ENCODE results near the gene CYP4F8. TPM values are rescaled to one million over a fixed set of nuclear protein-coding genes. Genes with fewer than 3 reads are reported as not detected.
A peak's percentile ranks its signal among the peaks of the same experiment; 100 is the strongest.
"Not testable (repeated sequence)": the region's sequence is repeated elsewhere in the genome, so short reads cannot be mapped to it uniquely, and the experiment has no call there.

The CYP4F8 gene
- total and polyA plus RNA-seq, 5 donors from 2014 or later: not detected

DNA sequence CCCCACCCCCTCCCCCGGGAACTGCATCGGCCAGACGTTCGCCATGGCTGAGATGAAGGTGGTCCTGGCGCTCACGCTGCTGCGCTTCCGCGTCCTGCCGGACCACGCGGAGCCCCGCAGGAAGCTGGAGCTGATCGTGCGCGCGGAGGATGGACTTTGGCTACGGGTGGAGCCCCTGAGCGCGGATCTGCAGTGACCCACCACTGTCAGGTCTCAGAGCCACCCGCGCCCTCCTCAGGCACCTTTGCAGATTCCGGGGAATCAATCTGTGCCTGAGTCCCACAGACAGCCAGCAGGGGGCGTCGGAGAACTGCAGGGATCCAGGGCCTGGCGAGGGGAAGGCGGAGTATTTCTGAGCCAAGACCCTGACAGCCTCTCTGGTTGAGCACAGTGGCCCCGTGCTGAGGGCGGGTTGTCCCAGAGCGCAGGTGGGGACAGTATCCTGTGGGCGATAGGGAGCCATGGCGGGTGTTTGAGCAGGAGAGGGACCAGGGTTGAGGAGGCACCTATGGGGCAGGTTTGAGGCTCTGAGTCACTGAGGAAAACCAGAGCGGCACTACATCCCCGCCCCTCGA is 30.4 kb upstream of the CYP4F8 start:
- Mint-ChIP-seq H3K27me3 (peaks cover 40% of the 10 kb centered on the region), H3K27ac (peak overlapping the region in 1 of 3 donors; percentile 91), H3K36me3 (peaks cover 4% of the 10 kb centered on the region), H3K4me1 (peaks cover 0 to 7% (median 3%) of the 10 kb centered on the region in 4 donors), H3K4me3 (peak overlapping the region in 3 of 4 donors; percentile 13 to 58 (median 48)), H3K9me3 (no peaks in the 10 kb centered on the region)
- Histone ChIP-seq H3K27ac (ENCODE audit: insufficient read depth, low read length, poor library complexity, severe bottlenecking) (no peak overlapping the region), H3K27me3 (ENCODE audit: control insufficient read depth, insufficient read depth, low read length) (no peaks in the 10 kb centered on the region), H3K9me3 (ENCODE audit: control insufficient read depth in 2 of 2, low read length in 2 of 2) (no peaks in the 10 kb centered on the region), H3K4me1 (ENCODE audit: control insufficient read depth, insufficient read depth, low read length, poor library complexity, severe bottlenecking) (peaks cover 5% of the 10 kb centered on the region), H3K4me3 (ENCODE audit: low read depth, low read length) (no peak overlapping the region), H3K36me3 (ENCODE audit: control insufficient read depth, insufficient read depth, low read length) (no peaks in the 10 kb centered on the region)
- DNase-seq (peak; percentile 59 to 69 (median 68)), ATAC-seq (ENCODE audit: low read depth in 2 of 2) (peak; percentile 71 to 79)

DNA sequence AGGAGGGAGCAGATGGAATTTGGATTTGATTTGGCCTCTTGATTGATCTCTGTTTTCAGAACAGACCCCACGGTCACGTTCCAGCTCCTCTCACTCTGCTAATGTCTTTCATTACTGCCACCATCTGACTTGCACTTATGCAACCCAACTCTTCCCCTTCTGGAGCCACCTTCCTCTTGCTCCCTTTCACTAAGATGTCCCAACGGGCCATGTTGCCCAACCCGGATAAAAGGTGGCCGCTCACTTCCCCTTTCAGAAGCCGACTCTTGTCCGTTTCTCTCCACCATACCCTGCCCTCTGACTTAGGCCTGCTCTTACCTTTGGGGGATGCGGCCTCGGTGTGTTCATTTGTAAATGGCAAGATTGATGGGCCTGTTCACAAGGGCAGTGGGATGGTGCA is 27.4 kb upstream of the CYP4F8 start:
- no peaks in the 10 kb centered on the region for H3K9me3 ChIP-seq (ENCODE audit: control insufficient read depth in 2 of 2, low read length in 2 of 2)
- Mint-ChIP-seq H3K4me1 (peaks cover 0 to 7% (median 4%) of the 10 kb centered on the region in 4 donors), H3K9me3 (peaks cover 0 to 5% (median 0%) of the 10 kb centered on the region in 7 donors), H3K27me3 (peaks cover 31% of the 10 kb centered on the region), H3K36me3 (peaks cover 4% of the 10 kb centered on the region), H3K27ac (no peak overlapping the region), H3K4me3 (no peak overlapping the region)
- H3K36me3 ChIP-seq (ENCODE audit: control insufficient read depth, insufficient read depth, low read length): no peaks in the 10 kb centered on the region
- DNase-seq: no peak
- H3K27me3 ChIP-seq (ENCODE audit: control insufficient read depth, insufficient read depth, low read length): peaks cover 4% of the 10 kb centered on the region
- ATAC-seq (ENCODE audit: low read depth in 2 of 2): no peak
- H3K27ac ChIP-seq (ENCODE audit: insufficient read depth, low read length, poor library complexity, severe bottlenecking): no peak overlapping the region
- peaks cover 5% of the 10 kb centered on the region for H3K4me1 ChIP-seq (ENCODE audit: control insufficient read depth, insufficient read depth, low read length, poor library complexity, severe bottlenecking)
- no peak overlapping the region for H3K4me3 ChIP-seq (ENCODE audit: low read depth, low read length)

DNA sequence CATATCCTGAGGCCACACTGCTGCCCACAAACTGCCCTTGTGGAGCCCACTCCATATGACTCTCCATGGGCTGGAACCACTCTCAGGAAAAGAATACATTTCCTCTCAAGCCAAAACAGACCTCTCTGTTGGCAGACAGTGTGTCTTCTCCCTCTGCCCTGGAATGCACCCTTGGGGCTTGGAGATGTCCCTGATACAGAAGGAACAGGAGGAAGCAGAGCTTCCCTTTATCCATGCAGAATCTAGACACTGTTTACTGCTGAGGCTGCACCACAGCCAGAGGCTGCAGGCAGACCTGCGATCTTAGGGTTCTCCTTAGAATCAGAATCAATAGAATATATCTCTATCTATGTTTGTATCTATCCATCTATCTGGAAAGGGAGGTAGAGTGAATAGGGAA is 26.8 kb upstream of the CYP4F8 start:
- Mint-ChIP-seq H3K9me3 (peaks cover 0 to 5% (median 0%) of the 10 kb centered on the region in 7 donors), H3K27me3 (peaks cover 28% of the 10 kb centered on the region), H3K36me3 (peaks cover 4% of the 10 kb centered on the region), H3K4me3 (no peak overlapping the region), H3K4me1 (peaks cover 0 to 7% (median 4%) of the 10 kb centered on the region in 4 donors), H3K27ac (no peak overlapping the region)
- Histone ChIP-seq H3K27me3 (ENCODE audit: control insufficient read depth, insufficient read depth, low read length) (peaks cover 4% of the 10 kb centered on the region), H3K27ac (ENCODE audit: insufficient read depth, low read length, poor library complexity, severe bottlenecking) (no peak overlapping the region), H3K36me3 (ENCODE audit: control insufficient read depth, insufficient read depth, low read length) (no peaks in the 10 kb centered on the region), H3K9me3 (ENCODE audit: control insufficient read depth in 2 of 2, low read length in 2 of 2) (no peaks in the 10 kb centered on the region), H3K4me1 (ENCODE audit: control insufficient read depth, insufficient read depth, low read length, poor library complexity, severe bottlenecking) (peaks cover 5% of the 10 kb centered on the region), H3K4me3 (ENCODE audit: low read depth, low read length) (no peak overlapping the region)
- DNase-seq: no peak
- ATAC-seq (ENCODE audit: low read depth in 2 of 2): no peak

DNA sequence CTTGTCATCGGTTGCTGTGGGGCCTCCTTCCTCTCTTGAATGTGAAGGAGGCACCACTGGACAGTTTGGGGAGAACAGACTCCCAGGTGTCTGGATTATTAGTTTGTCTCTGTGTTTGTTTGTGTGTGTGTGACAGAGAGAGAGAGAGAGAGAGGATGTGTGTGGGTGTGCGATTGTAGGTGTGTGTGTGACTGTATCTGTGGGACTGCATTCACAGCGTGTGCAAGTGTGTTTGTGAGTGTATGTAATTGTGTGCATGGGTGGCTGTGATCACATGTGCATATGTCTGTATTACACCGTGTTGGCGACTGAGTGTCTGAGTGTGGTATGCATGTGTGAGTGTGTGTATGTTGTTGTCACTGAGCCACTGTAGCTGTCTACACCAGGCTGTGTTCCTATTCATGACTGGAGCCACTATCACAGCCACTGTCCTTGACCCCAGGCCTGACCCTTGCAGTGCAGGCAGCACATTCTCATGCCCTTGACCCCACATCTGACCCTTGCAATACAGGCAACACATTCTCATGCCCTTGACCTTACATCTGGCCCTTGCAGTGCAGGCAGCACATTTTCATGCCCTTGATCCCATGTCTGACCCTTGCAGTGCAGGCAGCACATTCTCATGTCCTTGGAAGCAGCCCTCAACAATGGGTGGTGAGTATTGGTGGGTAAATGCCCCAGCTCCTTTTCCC is 25.1 kb upstream of the CYP4F8 start:
- Mint-ChIP-seq H3K9me3 (peaks cover 0 to 5% (median 0%) of the 10 kb centered on the region in 7 donors), H3K27ac (no peak overlapping the region), H3K4me3 (no peak overlapping the region), H3K27me3 (peaks cover 35% of the 10 kb centered on the region), H3K36me3 (peaks cover 4% of the 10 kb centered on the region), H3K4me1 (peaks cover 0 to 4% (median 2%) of the 10 kb centered on the region in 4 donors)
- ATAC-seq (ENCODE audit: low read depth in 2 of 2) (no peak), DNase-seq (no peak)
- Histone ChIP-seq H3K27me3 (ENCODE audit: control insufficient read depth, insufficient read depth, low read length) (peaks cover 8% of the 10 kb centered on the region), H3K4me3 (ENCODE audit: low read depth, low read length) (no peak overlapping the region), H3K9me3 (ENCODE audit: control insufficient read depth in 2 of 2, low read length in 2 of 2) (no peaks in the 10 kb centered on the region), H3K27ac (ENCODE audit: insufficient read depth, low read length, poor library complexity, severe bottlenecking) (no peak overlapping the region), H3K36me3 (ENCODE audit: control insufficient read depth, insufficient read depth, low read length) (no peaks in the 10 kb centered on the region), H3K4me1 (ENCODE audit: control insufficient read depth, insufficient read depth, low read length, poor library complexity, severe bottlenecking) (no peaks in the 10 kb centered on the region)

DNA sequence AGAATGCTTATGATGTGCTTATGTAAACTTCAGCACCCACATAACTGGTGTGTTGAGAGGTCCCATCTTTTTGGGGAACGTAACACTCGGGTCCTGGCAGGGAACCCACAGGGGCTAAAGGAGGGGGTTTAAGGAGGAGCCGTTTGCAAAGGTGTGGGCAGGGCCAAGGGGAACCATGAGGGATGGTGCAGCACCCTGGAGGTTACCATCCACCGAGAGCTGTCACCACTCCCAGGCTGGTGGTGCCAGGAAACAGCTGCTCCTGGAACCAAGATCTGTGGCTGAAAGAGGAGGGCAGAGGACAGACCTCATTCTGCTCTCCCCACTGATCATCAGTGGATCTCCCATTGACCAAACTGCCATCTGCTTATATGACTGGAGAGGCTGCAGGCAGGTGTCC is 23.2 kb upstream of the CYP4F8 start:
- Histone ChIP-seq H3K36me3 (ENCODE audit: control insufficient read depth, insufficient read depth, low read length) (no peaks in the 10 kb centered on the region), H3K27me3 (ENCODE audit: control insufficient read depth, insufficient read depth, low read length) (peaks cover 11% of the 10 kb centered on the region), H3K9me3 (ENCODE audit: control insufficient read depth in 2 of 2, low read length in 2 of 2) (peaks cover 0 to 2% of the 10 kb centered on the region in 2 experiments), H3K4me3 (ENCODE audit: low read depth, low read length) (no peak overlapping the region), H3K27ac (ENCODE audit: insufficient read depth, low read length, poor library complexity, severe bottlenecking) (no peak overlapping the region), H3K4me1 (ENCODE audit: control insufficient read depth, insufficient read depth, low read length, poor library complexity, severe bottlenecking) (no peaks in the 10 kb centered on the region)
- H3K27ac Mint-ChIP-seq: no peak overlapping the region
- no peak overlapping the region for H3K4me3 Mint-ChIP-seq
- H3K9me3 Mint-ChIP-seq: peaks cover 0 to 9% (median 5%) of the 10 kb centered on the region in 7 donors
- peaks cover 4% of the 10 kb centered on the region for H3K36me3 Mint-ChIP-seq
- no peak for DNase-seq
- peaks cover 0 to 1% (median 0%) of the 10 kb centered on the region in 4 donors for H3K4me1 Mint-ChIP-seq
- ATAC-seq (ENCODE audit: low read depth in 2 of 2): no peak
- peaks cover 43% of the 10 kb centered on the region for H3K27me3 Mint-ChIP-seq

DNA sequence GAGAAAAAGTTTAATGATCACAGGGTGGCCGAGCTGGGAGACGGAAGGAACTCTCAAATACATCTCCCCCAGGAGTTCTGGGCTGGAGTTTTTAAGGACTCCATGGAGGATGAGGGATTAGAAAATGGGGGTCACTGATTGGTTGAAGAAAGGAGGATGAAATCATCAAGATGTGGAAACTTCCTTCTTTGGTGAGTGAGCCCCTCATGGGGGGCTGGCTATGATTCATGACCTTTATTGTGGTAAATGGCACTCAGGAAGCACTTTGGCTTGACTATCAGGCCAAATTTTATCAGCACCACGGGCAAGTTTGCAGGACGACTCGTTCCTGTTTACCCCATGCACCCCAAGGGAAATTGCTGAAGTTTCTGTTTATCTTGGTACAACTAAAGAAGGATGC is 22.5 kb upstream of the CYP4F8 start:
- H3K4me3 ChIP-seq (ENCODE audit: low read depth, low read length); H3K36me3 ChIP-seq (ENCODE audit: control insufficient read depth, insufficient read depth, low read length); H3K9me3 ChIP-seq (ENCODE audit: control insufficient read depth in 2 of 2, low read length in 2 of 2); H3K4me3 Mint-ChIP-seq; H3K36me3 Mint-ChIP-seq; H3K4me1 ChIP-seq (ENCODE audit: control insufficient read depth, insufficient read depth, low read length, poor library complexity, severe bottlenecking); H3K27ac Mint-ChIP-seq; H3K27ac ChIP-seq (ENCODE audit: insufficient read depth, low read length, poor library complexity, severe bottlenecking); ATAC-seq (ENCODE audit: low read depth in 2 of 2); H3K4me1 Mint-ChIP-seq; DNase-seq: not testable (repeated sequence)
- Mint-ChIP-seq H3K27me3 (peaks cover 43% of the 10 kb centered on the region), H3K9me3 (peaks cover 0 to 12% (median 5%) of the 10 kb centered on the region in 7 donors)
- peaks cover 11% of the 10 kb centered on the region for H3K27me3 ChIP-seq (ENCODE audit: control insufficient read depth, insufficient read depth, low read length)

DNA sequence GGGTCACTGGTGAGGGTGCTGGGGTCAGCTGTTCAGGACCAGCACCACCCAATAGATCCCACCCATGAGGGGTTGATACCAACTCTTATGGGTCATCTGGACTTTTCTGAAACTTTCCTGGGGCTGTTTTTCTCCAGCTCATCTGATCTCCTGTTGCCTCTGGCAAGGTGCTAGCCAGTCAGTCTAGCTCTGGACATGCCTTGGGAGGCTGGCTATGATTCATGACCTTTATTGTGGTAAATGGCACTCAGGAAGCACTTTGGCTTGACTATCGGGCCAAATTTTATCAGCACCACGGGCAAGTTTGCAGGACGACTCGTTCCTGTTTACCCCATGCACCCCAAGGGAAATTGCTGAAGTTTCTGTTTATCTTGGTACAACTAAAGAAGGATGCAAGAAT is 21.3 kb upstream of the CYP4F8 start:
- DNase-seq; H3K4me1 ChIP-seq (ENCODE audit: control insufficient read depth, insufficient read depth, low read length, poor library complexity, severe bottlenecking); H3K4me3 Mint-ChIP-seq; ATAC-seq (ENCODE audit: low read depth in 2 of 2); H3K9me3 ChIP-seq (ENCODE audit: control insufficient read depth in 2 of 2, low read length in 2 of 2); H3K27ac ChIP-seq (ENCODE audit: insufficient read depth, low read length, poor library complexity, severe bottlenecking); H3K36me3 ChIP-seq (ENCODE audit: control insufficient read depth, insufficient read depth, low read length); H3K4me1 Mint-ChIP-seq; H3K36me3 Mint-ChIP-seq; H3K4me3 ChIP-seq (ENCODE audit: low read depth, low read length): not testable (repeated sequence)
- Mint-ChIP-seq H3K9me3 (peaks cover 0 to 14% (median 5%) of the 10 kb centered on the region in 7 donors), H3K27ac (peak overlapping the region in 1 of 3 donors; percentile 56), H3K27me3 (peaks cover 34% of the 10 kb centered on the region)
- H3K27me3 ChIP-seq (ENCODE audit: control insufficient read depth, insufficient read depth, low read length): peaks cover 11% of the 10 kb centered on the region

Measured in CD4-positive, CD25-positive, alpha-beta regulatory T cell (primary cell).